Measurements from ENCODE around the gene CTNNA2.

CTNNA2 gene

GRCh38 chr2:79862756-79863155, 349.9 kb downstream of the CTNNA2 start:
- no peak for DNase-seq

- DNase-seq = no peak
These were observed 359.8 kb downstream of the CTNNA2 start for GRCh38 chr2:79872656-79873055.

- no peak for DNase-seq
These were observed 361.2 kb downstream of the CTNNA2 start for GRCh38 chr2:79874015-79874414.

DNA sequence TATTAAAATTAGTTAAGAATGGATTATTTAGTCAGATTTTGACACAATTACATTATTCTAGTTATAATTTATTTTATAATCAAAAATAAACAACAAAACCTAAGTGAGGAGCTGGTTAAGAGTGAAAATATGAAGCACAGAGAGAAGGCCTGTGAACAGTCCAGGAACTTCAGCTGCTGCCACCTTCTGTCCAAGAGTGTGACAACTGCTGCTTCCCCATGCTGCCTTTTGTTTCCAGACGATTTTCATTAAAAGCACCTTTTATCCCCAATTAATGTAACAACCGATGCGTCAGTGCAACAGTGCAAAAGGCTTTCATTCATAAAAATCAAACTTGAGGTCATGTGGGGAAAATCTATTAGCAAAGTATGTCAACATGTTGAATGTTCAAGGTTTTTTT, 363.6 kb downstream of the CTNNA2 start:
- peak; percentile 37 for DNase-seq

- no peak for DNase-seq
These were observed 369.7 kb downstream of the CTNNA2 start for GRCh38 chr2:79882548-79882947.

- DNase-seq = peak; percentile 70
These were observed 375.0 kb downstream of the CTNNA2 start for GRCh38 chr2:79887747-79888374.

DNA sequence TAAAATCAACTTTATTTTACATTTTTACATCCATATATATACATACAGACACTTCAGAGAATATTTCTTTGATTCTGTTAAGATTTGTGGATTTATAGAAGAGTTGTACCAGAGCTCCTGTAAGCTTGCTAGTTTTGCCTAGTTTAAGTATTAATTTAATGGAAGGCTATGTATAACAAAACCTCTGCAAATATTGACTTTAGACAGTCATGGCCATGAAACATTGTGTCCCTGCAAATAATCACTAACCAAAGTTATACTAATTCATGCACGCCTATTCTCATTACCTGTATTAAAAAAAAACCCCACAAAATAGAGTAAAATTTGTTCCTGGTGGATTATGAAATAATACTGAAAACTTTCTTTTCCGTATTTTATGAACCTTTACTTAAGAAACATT, 379.3 kb downstream of the CTNNA2 start:
- DNase-seq = no peak

- DNase-seq = no peak
These were observed 386.3 kb downstream of the CTNNA2 start for GRCh38 chr2:79899196-79899595.

- no peak for DNase-seq
These were observed 388.3 kb downstream of the CTNNA2 start for GRCh38 chr2:79901161-79901560.

DNA sequence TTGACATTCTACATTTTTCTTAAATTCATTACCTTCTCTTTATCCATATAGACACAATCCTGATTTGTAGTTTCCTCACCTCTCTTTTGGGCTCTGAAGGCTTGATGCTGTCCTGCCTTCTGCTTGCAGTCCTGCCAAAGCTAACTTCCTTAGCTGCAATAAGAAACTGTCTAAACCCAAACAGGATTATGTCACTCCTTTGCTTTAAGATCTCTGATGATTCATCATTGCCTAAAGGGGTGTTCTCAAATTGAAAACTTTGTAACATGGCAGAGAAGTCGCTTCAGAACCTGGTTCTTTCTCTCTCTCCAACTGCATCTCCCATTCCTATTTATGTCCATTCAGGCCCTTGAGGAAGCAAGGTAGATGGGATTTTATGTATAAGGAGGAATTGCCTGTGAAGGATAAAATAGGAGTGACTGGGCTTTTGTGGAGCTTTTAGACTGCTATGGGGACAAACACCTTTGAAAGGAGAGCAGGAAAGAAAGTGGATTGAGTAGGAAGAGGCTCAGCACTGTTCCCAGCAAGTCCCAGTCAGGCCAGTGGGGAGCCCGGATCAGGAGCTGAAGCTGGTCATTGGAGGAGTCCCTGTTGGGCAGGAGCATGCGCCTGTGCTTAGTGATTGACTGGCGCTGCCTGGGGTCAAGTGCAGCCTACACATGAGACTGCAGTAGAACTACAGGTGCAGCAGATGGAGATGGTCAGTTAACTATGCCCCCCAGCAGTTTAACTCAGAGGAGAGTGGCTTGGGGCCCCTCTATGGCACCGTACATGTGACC, 390.6 kb downstream of the CTNNA2 start:
- DNase-seq = no peak

DNA sequence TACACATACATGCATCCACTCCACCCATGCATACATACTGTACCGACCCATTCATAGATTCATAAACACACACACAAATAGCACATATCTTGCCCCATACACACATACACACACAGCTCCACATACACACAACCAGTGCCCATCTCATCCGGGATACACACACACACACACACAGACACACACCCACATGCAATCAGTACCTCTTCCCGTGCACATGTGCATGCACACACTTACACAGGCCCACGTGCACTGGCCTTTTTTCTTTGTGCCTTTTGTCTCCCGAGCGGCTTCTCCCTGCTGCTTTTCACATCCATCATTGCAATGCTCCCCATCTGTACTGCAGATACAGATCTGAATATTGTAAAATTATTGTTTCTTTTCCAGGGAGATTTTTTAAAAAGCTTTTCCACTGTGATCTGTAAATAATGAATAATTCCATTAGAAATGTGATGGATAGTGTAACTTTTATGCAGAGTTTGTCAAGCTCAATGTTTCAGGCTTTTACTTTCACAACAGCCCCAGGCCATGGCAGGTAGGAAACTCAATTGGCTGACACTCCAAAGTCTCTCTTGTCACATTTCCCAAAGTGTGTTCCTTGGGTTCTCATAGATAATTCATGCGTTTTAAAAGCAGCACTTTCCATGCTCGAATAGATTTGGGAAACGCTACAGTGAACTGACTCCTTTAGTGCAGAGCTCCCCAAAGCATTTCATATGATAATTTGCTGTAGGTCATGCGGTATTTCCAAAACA, 393.5 kb downstream of the CTNNA2 start:
- DNase-seq = no peak

- DNase-seq = no peak
These were observed 396.7 kb downstream of the CTNNA2 start for GRCh38 chr2:79909521-79909920.

DNA sequence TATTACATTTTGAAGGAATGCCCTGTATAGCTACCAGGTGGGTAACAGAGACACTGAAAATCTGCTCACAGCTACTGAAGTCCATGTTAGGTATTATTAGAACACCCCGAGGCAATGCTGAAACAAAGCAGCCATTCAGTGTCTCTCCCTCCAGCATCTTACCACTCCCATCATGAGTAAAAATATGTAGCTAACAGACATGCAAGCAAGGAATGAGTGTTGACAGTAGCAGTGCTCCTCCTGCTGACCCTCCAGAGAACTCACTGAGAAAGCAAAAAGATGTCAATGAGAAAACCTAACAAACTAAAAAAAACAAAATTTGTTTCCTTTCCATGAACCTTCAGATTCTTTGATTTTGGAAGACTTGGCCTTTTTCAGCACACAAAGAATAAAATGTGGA, 397.8 kb downstream of the CTNNA2 start:
- DNase-seq = no peak

GRCh38 chr2:79915455-79915854, 402.6 kb downstream of the CTNNA2 start:
- no peak for DNase-seq

DNA sequence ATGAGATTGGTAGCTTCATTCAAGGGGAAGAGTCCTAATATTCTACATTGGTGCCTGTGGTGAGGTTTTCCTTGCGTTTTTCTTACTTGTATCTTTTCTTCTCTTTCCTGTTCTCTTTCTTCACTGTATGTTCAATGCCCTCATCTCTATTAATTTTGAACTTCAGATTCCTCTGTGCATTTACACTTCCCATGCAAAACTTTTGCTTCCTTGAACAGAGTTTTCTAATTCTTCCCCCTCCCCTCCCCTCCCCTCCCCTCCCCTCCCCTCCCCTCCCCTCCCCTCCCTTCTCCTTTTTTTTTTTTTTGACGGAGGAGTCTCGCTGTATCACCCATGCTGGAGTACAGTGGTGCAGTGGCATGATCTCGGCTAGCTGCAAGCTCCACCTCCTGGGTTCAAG, 403.4 kb downstream of the CTNNA2 start:
- no peak for DNase-seq

GRCh38 chr2:79920512-79921076, 407.7 kb downstream of the CTNNA2 start:
- no peak for DNase-seq

DNA sequence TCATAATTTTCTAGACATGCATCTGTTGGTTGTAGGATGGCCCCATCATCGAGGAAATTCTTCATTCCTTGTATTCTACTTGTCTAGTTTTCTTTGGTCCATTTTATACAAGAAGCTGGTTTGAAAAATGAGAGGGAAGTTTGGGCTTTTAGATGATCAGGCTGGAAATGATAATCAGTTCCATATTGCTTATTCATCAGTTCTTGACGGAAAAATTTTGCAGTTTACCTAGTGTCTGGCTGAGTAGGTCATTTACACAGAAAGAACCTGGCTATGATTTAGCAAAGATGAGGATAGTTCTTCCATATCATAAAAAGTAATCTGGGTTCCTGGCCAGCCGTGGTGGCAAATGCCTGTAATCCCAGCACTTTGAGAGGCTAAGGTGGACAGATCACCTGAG, 416.8 kb downstream of the CTNNA2 start:
- DNase-seq = no peak

- no peak for DNase-seq
These were observed 422.3 kb downstream of the CTNNA2 start for GRCh38 chr2:79935046-79935732.

DNA sequence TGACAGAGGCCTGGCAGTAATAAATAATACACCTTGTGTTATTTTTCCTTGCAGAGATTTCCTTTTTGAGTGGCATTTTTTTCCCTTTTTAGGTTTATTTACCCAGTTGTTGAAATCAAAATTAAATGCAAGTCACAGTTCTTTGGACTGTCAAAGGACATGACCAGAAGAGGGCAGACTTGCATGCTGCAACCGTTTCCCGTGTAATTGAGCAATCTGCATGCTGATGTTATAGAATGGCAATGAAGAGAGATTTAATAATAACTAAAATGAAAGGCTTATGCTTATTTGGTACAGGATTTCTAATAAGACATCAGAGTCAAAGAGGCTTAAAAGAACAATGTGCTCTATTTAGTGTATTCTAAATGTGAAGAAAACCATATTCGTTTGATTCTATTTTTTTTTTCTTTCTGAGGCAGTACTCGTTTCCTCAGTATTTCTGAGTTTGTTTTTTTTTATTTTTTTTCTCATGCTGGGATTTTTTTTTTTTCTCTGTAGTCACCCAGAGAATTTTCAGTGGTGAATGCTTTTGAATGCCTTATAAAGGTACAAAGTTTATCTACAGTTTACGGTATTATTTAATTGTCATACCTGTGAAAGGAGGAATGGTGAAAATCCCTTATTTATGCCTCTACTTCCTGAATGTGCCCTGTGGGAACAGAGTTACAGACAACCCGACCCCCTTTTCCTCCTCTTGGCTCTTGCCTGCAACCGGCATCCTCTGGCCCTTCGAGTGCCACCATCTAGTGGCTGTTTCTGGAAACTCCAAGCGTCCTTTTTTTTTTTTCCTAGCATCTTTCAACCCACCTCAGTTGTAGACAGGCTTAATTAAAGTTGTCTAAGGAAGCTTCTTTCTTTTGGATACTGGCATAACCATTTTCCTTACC, 423.2 kb downstream of the CTNNA2 start:
- peak; percentile 67 for DNase-seq

DNA sequence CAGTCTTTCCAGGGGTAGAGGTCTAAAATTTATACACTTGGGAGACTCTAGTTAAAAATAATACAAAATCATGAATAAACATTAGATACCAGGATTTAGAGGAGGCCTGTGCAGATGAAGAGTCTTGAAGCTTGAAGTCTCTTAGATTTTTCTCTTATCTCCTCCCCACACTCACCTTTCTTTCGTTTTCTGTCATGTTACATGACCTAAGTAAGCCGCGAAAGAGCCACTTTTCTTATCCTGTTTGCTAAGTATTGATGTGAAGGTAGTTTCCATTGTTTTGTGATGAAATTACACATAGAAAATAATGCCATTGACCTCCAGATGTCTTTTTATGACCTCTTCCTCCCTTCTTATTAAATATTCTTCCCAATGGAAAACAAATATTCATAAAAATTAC, 423.9 kb downstream of the CTNNA2 start:
- DNase-seq = no peak

GRCh38 chr2:79938648-79939047, 425.8 kb downstream of the CTNNA2 start:
- DNase-seq = no peak

- no peak for DNase-seq
These were observed 427.5 kb downstream of the CTNNA2 start for GRCh38 chr2:79940364-79940763.
